ENCODE measurements around the gene PRH2.

Gene PRH2

DNA sequence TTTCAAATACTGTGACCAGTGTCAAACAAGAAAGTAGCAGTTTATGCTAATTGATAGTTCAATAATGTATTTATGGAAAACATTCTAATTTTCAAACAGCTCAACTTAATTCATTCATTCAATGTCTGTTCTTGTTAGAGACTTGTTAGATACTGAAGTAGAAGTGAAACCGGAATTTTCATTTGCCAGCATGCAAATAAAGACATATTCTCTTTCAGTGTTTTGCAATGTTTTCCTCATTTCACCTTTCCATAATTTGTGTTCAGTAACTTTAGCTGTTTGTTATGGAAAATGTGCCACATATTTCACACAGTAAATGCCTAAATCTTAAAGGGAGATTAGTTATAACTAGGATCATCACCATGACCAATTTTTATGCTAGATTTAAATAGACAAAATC, 36.4 kb downstream of the PRH2 start:
- no peak for DNase-seq

DNA sequence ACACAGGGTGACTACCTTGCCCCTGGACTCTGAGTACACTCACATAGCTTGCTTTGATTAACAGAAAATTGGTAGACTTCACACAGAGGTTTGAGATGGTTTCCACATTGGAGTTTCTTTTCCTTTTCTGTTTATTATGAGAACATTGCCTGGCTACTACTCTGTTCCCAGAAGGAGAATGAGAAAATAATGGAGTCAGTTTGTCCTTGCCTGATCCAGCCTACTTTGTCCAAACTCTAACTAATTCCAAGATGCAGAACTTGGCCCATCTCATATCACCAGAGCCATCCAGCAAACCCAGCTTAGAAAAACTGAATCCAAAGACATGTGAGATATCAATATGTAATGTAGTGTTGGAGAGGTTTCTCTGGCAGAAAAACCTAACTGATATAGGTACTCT, 37.3 kb downstream of the PRH2 start:
- no peak for DNase-seq

DNA sequence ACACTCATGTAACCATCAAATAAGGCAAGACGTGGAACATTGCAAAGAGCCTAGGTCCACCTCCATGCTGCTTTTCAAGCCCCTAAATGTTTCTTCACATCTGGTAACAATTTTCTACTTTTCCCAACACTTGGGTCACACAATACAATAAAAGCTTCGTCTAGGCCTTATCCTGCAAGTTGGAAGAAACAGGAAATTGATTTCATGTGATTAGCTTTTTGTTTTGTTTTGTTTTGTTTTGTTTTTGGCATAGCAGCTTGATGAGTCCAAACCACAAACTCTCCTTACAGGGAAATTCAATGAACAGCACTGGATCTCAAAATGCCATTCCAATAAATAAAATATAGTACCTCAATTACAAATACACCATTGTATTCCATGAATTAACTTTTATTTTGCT, 38.4 kb downstream of the PRH2 start:
- DNase-seq: peak; percentile 29 to 83

DNA sequence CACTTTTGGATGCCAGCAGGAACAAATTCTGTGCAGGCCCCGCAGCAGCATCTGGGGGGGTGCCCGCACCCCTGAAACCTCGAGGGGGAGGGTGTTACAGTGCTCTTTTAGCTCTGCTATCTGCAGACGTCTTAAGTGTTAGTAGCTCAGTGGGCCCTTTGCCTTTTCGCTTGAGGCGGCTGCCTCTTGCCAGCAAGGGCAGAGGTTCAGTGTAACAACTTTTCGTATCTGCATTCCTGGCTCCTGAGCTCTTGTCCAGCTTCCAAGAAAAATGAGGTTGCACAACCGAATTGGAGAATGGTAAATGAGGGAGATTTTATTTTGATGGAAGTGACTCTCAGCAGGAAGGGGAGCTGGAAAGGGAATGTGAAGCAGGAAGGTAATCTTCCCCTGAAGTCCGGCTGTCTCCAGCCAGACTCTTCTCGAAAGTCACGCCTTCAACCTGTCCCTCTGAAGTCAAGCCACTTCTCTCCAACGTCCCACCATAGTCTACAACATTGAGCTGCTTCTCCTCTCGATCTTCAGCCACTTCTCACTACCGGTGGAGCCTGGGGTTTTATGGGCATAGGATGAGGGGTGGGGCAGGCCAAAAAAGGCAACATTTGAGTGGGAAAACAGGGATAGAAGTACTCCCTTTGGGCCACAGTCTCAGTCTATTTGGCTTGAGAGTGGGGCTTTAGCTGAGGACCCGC, 39.9 kb downstream of the PRH2 start:
- DNase-seq: peak in 1 of 2 experiments; percentile 37

DNA sequence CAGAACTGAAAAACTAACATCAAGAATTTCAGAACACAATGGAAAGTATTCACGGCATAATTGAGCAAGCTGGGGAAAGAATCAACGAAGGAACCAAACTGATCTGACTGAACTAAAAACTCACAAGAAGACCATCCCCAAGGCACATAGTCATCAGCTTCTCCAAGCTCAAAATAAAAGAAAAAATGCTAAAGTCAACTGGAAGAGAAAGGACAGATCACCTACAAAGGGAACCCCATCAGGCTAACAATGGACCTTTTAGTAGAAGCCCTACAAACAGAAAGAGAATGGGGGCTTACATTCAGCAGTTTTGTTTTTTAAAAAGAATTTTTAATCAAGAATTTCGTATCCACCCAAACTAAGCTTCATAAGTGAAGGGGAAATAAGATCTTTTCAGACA, 45.9 kb downstream of the PRH2 start:
- no peak for DNase-seq

DNA sequence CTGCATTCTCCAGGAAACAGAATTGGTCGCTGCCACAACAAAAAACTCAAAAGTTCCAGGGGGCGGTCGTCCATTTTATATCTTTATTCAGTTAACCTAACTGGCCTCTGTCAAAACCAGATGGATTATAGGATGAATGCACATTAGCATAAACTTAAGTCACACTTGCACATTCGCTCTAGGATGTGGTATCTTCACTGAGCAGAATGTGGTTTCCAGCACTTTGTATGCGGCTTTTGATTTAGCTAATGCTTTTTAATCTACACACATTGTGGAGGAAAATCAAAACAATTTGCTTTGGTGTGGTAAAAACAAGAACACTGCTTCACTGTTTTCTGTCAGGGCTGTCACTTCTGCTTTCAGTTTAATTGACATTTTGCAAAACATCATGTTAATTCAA, 53.2 kb downstream of the PRH2 start:
- DNase-seq: no peak

Data from SW 1271 (cell line).